Activated naive CD4-positive, alpha-beta T cell (primary cell): ENCODE measurements around the gene TCF7L1.
A peak's percentile ranks its signal among the peaks of the same experiment; 100 is the strongest.

ENCODE experiments used
- DNase-seq, 4 experiments: peaks; one replicate each; lab custom pipeline; 2025; lab: John Stamatoyannopoulos, UW

TCF7L1 gene

GRCh38 chr2:85255456-85255812 is 122.2 kb downstream of the TCF7L1 start:
- DNase-seq = no peak

GRCh38 chr2:85255813-85256594 is 122.8 kb downstream of the TCF7L1 start:
- no peak for DNase-seq

- DNase-seq = no peak
Observed at GRCh38 chr2:85257359-85257969, 124.3 kb downstream of the TCF7L1 start.

- DNase-seq = no peak
Observed at GRCh38 chr2:85257970-85258605, 124.9 kb downstream of the TCF7L1 start.

GRCh38 chr2:85259101-85259590 is 126.0 kb downstream of the TCF7L1 start:
- DNase-seq = no peak

- DNase-seq = no peak
Observed at GRCh38 chr2:85259879-85260278, 126.7 kb downstream of the TCF7L1 start.

- DNase-seq = no peak
Observed at GRCh38 chr2:85263591-85263990, 130.4 kb downstream of the TCF7L1 start.

- DNase-seq = no peak
Observed at GRCh38 chr2:85264471-85264870, 131.3 kb downstream of the TCF7L1 start.

- no peak for DNase-seq
Observed at GRCh38 chr2:85265304-85265703, 132.1 kb downstream of the TCF7L1 start.

- DNase-seq = peak in 3 of 4 experiments; percentile 46 to 51 (median 50)
Observed at GRCh38 chr2:85266146-85267041, 133.2 kb downstream of the TCF7L1 start.

GRCh38 chr2:85269959-85270358 is 136.8 kb downstream of the TCF7L1 start:
- DNase-seq = no peak

GRCh38 chr2:85272357-85272756 is 139.2 kb downstream of the TCF7L1 start:
- no peak for DNase-seq

GRCh38 chr2:85273738-85274731 is 140.8 kb downstream of the TCF7L1 start:
- DNase-seq = no peak

GRCh38 chr2:85275984-85276540 is 142.9 kb downstream of the TCF7L1 start:
- no peak for DNase-seq

- no peak for DNase-seq
Observed at GRCh38 chr2:85276571-85277118, 143.5 kb downstream of the TCF7L1 start.

GRCh38 chr2:85277416-85278158 is 144.4 kb downstream of the TCF7L1 start:
- DNase-seq = no peak

- no peak for DNase-seq
Observed at GRCh38 chr2:85278361-85278760, 145.2 kb downstream of the TCF7L1 start.

GRCh38 chr2:85281553-85281952 is 148.4 kb downstream of the TCF7L1 start:
- no peak for DNase-seq

GRCh38 chr2:85282914-85283313 is 149.7 kb downstream of the TCF7L1 start:
- no peak for DNase-seq
